Mammary epithelial cell (primary cell): ENCODE results near the gene ATP6V1G1.

Experiments
- EZH2 ChIP-seq: IDR thresholded peaks from 2 replicates; pipeline ENCODE4 v1.6.1; 2012; ENCODE audit warnings: low read length, inconsistent platforms, borderline replicate concordance
- TF ChIP-seq, protein P1 (sequence below), 2 donors: IDR thresholded peaks in 1 of 2; conservative IDR thresholded peaks in 1 of 2; 2 replicates each; pipeline ENCODE4 v1.5.1; 2011 to 2012; ENCODE audit warnings: inconsistent platforms in 2 of 2, low read length in 2 of 2, mild to moderate bottlenecking in 2 of 2, control low read depth in 1 of 2, low read depth in 1 of 2; ENCODE audit not compliant: insufficient read depth in 1 of 2; ENCODE audit errors: extremely low read depth in 1 of 2

- TF ChIP-seq, protein P1, sequence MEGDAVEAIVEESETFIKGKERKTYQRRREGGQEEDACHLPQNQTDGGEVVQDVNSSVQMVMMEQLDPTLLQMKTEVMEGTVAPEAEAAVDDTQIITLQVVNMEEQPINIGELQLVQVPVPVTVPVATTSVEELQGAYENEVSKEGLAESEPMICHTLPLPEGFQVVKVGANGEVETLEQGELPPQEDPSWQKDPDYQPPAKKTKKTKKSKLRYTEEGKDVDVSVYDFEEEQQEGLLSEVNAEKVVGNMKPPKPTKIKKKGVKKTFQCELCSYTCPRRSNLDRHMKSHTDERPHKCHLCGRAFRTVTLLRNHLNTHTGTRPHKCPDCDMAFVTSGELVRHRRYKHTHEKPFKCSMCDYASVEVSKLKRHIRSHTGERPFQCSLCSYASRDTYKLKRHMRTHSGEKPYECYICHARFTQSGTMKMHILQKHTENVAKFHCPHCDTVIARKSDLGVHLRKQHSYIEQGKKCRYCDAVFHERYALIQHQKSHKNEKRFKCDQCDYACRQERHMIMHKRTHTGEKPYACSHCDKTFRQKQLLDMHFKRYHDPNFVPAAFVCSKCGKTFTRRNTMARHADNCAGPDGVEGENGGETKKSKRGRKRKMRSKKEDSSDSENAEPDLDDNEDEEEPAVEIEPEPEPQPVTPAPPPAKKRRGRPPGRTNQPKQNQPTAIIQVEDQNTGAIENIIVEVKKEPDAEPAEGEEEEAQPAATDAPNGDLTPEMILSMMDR (conservative IDR thresholded peaks at IDR 0.05 in 1 of 2, IDR thresholded peaks at IDR 0.05 in 1 of 2; ENCODE audit: extremely low read depth in 1 of 2, insufficient read depth in 1 of 2, low read depth in 1 of 2, low read length in 2 of 2): no peak
- TF ChIP-seq EZH2: no peak
Observed at GRCh38 chr9:114590328-114590727, 2.8 kb downstream of the ATP6V1G1 start.
